MM.1S (cell line): ENCODE measurements around the gene ZDHHC13.

Experiments
- DNase-seq: peaks from one replicate; pipeline ENCODE4 v3.0.0-alpha.2; 2015
- H2AFZ ChIP-seq: fragments of 300-600 bp; sonication (generic); 2 replicates; pipeline ENCODE4 v1.6.0; 2016; ENCODE audit warnings: antibody characterized with exemption, low read length
- H3F3A ChIP-seq: fragments of 300-600 bp; sonication (generic); 2 replicates; pipeline ENCODE4 v1.6.1; 2016; ENCODE audit warnings: mild to moderate bottlenecking, antibody characterized with exemption, low read length, moderate library complexity, mixed read lengths; ENCODE audit not compliant: insufficient read depth
- H3K27ac ChIP-seq: fragments of 300-600 bp; sonication (generic); 2 replicates; pipeline ENCODE4 v1.5.1; 2016; ENCODE audit warnings: mild to moderate bottlenecking, low read length
- H3K27me3 ChIP-seq: fragments of 300-600 bp; sonication (generic); replicated peaks from 2 replicates; pipeline ENCODE4 v1.6.0; 2016; ENCODE audit warnings: low read length; ENCODE audit not compliant: insufficient read depth
- H3K36me3 ChIP-seq: fragments of 300-600 bp; sonication (generic); replicated peaks from 2 replicates; pipeline ENCODE4 v1.6.1; 2016; ENCODE audit warnings: mild to moderate bottlenecking, low read length, mixed read lengths; ENCODE audit not compliant: insufficient read depth
- H3K4me1 ChIP-seq: fragments of 300-600 bp; sonication (generic); 2 replicates; pipeline ENCODE4 v1.6.1; 2016; ENCODE audit warnings: low read length, mixed read lengths
- H3K4me2 ChIP-seq: fragments of 300-600 bp; sonication (generic); 2 replicates; pipeline ENCODE4 v1.6.0; 2016; ENCODE audit warnings: low read depth, low read length
- H3K4me3 ChIP-seq: fragments of 300-600 bp; sonication (generic); 2 replicates; pipeline ENCODE4 v1.5.1; 2016; ENCODE audit warnings: low read length, mixed read lengths
- H3K79me2 ChIP-seq: fragments of 300-600 bp; sonication (generic); 2 replicates; pipeline ENCODE4 v1.6.1; 2016; ENCODE audit warnings: mixed run types, low read length, mixed read lengths
- H3K9ac ChIP-seq: fragments of 300-600 bp; sonication (generic); 2 replicates; pipeline ENCODE4 v1.6.1; 2016; ENCODE audit warnings: low read length, mixed read lengths
- H3K9me2 ChIP-seq: fragments of 300-600 bp; sonication (generic); replicated peaks from 2 replicates; pipeline ENCODE4 v1.6.1; 2016; ENCODE audit warnings: mild to moderate bottlenecking, low read length, mixed read lengths; ENCODE audit not compliant: insufficient read depth
- H3K9me3 ChIP-seq: fragments of 300-600 bp; sonication (generic); replicated peaks from 2 replicates; pipeline ENCODE4 v1.6.1; 2016; ENCODE audit warnings: mild to moderate bottlenecking, low read length, mixed read lengths; ENCODE audit not compliant: insufficient read depth
- H4K20me1 ChIP-seq: fragments of 300-600 bp; sonication (generic); 2 replicates; pipeline ENCODE4 v1.6.1; 2016; ENCODE audit warnings: mild to moderate bottlenecking, low read length, moderate library complexity, mixed read lengths; ENCODE audit not compliant: insufficient read depth
- CTCF ChIP-seq: fragments of 300-600 bp; sonication (generic); IDR thresholded peaks from 2 replicates; pipeline ENCODE4 v1.5.1; 2016; ENCODE audit warnings: antibody characterized with exemption, low read length, mixed read lengths
- EZH2 ChIP-seq: fragments of 300-600 bp; sonication (generic); optimal IDR thresholded peaks from 2 replicates; pipeline ENCODE3; 2017; ENCODE audit warnings: low read depth, mild to moderate bottlenecking, antibody characterized with exemption, low read length, mixed read lengths
- EZH2phosphoT487 ChIP-seq: fragments of 300-600 bp; sonication (generic); IDR thresholded peaks from 2 replicates; pipeline ENCODE4 v1.6.1; 2018; ENCODE audit warnings: antibody characterized with exemption, low read length

ZDHHC13 gene

GRCh38 chr11:19204836-19205235, 87.9 kb downstream of the ZDHHC13 start:
- Histone ChIP-seq H3K9ac (no peak overlapping the region), H3K4me3 (no peak overlapping the region), H3K9me3 (no peaks in the 10 kb centered on the region), H3K36me3 (no peaks in the 10 kb centered on the region), H4K20me1 (no peaks in the 10 kb centered on the region), H3K4me2 (no peak overlapping the region), H3F3A (no peaks in the 10 kb centered on the region), H3K9me2 (no peaks in the 10 kb centered on the region), H3K27me3 (no peaks in the 10 kb centered on the region), H3K4me1 (no peaks in the 10 kb centered on the region), H3K79me2 (no peaks in the 10 kb centered on the region), H2AFZ (no peak overlapping the region), H3K27ac (no peak overlapping the region)
- no peak for DNase-seq
- TF ChIP-seq CTCF (no peak), EZH2 (no peak), EZH2phosphoT487 (no peak)

DNA sequence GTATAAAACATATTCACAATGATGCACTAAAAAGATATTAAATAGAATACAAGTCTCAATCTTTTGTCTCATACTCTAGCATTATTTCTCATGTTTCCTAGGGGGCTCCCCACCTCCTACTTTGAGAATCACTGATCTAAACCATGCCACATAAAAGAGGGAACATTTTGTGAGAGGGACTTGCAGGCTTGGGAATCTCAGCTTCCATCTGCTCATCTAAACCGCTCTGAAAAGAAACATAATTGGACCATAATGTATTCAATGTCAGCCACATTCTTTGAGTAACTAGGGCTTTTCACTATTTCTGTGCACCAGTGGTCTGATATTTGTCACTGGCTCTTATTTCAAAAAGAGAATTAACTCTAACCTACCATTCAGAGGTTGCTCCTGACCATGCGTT, 91.2 kb downstream of the ZDHHC13 start:
- no peak for DNase-seq
- Histone ChIP-seq H3K36me3 (no peaks in the 10 kb centered on the region), H3K4me2 (no peak overlapping the region), H3K27me3 (no peaks in the 10 kb centered on the region), H3K79me2 (no peaks in the 10 kb centered on the region), H3K9me3 (no peaks in the 10 kb centered on the region), H3K27ac (no peak overlapping the region), H3K9ac (no peak overlapping the region), H4K20me1 (no peaks in the 10 kb centered on the region), H3F3A (no peaks in the 10 kb centered on the region), H3K4me3 (no peak overlapping the region), H3K4me1 (no peaks in the 10 kb centered on the region), H3K9me2 (no peaks in the 10 kb centered on the region), H2AFZ (no peak overlapping the region)
- TF ChIP-seq CTCF (no peak), EZH2phosphoT487 (no peak), EZH2 (no peak)

GRCh38 chr11:19208959-19209546, 92.1 kb downstream of the ZDHHC13 start:
- Histone ChIP-seq H3K9ac (no peak overlapping the region), H3K9me2 (no peaks in the 10 kb centered on the region), H3K27me3 (no peaks in the 10 kb centered on the region), H3K4me3 (no peak overlapping the region), H3K4me1 (no peaks in the 10 kb centered on the region), H2AFZ (no peak overlapping the region), H3K4me2 (no peak overlapping the region), H4K20me1 (no peaks in the 10 kb centered on the region), H3F3A (no peaks in the 10 kb centered on the region), H3K9me3 (no peaks in the 10 kb centered on the region), H3K36me3 (no peaks in the 10 kb centered on the region), H3K27ac (no peak overlapping the region), H3K79me2 (no peaks in the 10 kb centered on the region)
- TF ChIP-seq EZH2 = no peak
- TF ChIP-seq CTCF = no peak
- TF ChIP-seq EZH2phosphoT487 = no peak
- DNase-seq = no peak
